GM21390 (cell line): Measurements from ENCODE around the gene ME3.
A peak's percentile ranks its signal among the peaks of the same experiment; 100 is the strongest.
"Not testable (repeated sequence)": the region's sequence is repeated elsewhere in the genome, so short reads cannot be mapped to it uniquely, and the experiment has no call there.

ENCODE experiments used
- ATAC-seq: cut with Tn5 transposase; IDR thresholded peaks from one replicate; pipeline ENCODE4 v1.9.1; 2021; ENCODE audit not compliant: unreplicated experiment

The ME3 gene

DNA sequence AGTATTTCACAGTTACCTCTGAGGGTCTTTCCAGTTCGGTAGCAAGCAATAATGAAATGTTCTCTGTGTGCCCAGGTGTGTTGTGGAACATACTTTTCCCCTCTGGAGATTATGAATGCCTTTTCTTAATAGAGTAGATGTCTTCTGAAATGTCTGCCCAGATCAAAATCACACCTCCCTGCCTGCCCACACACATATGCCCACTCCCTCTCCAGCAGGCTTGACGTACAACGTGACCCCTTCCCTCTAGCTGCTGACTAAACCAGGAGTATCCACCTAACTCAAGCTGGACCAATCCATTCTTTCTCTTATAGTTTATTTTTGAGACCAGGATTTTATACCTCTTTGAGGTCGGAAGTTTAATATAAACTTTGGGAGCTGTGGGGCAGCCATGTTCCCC lies 48.7 kb downstream of the ME3 start:
- ATAC-seq, result no peak

DNA sequence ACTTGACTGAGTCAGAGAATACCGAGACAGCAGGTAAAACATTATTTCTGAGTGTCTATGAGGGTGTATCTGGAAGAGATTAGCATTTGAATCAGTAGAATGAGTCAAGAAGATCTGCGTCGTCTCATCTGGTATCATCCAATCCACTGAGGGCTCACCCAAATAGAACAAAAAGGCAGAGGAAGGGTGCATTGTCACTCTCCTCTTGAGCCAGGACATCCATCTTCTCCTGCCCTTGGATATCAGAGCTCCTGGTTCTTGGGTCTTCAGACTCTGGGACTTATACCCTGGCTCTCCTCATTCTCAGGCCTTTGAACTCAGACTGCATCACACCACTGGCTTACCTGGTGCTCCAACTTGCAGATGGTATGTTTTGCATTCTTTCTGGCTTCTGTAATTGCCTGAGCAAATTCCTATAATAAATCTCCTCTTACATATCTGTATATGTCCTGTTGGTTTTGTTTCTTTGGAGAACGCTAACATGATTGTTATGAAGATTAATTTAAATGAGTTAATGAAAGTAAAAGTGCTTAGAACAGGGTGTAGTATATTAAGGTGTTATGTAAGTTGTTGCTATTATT lies 49.3 kb downstream of the ME3 start:
- ATAC-seq, result no peak

DNA sequence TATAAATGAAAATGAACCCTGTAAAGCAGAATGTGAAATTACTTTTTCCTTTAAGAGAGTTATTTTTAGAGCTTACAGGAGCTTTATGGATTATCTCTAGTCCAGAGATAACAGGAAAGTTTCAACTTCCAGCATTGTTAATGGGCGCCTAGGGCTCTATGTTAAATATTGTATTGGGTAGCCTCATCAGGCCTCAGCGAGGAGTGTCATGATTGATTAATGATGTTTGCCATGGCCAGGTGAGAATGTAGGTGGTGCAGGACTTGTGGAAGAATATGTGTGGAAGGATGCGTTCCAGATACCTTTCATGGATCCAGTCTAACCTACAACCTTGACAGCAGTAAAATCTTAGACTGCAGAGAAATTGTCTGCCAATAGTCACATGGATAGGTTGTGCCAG lies 50.6 kb downstream of the ME3 start:
- no peak for ATAC-seq

DNA sequence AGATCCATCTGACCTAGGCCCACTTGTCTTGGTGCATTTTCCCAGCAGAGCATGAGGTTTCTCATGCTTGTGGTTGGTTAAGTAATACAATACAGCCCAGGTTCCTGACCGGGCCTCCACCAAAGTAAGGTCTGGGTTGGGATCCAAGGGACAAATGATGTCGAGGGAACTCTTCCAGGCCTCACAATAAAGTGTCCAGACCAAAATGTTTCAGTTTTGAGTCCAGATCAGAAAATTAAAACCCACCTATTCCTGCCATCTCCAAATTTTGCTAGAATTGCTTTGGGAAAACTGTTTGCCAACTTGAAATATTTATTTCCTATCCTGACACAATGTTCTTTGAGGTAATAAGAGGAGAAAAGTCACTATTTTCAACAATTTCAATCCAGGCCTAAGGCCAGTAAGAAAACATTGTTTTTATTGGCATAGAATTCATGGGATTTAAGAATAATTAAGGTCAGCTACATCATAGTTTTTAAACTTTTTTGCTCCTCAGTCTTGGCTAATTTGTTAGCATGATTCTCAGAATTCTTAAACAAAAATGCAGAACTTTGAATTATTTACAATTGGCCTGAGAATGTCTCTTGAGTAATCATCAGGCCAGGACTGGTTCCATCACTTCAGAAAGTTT lies 51.4 kb downstream of the ME3 start:
- no peak for ATAC-seq

DNA sequence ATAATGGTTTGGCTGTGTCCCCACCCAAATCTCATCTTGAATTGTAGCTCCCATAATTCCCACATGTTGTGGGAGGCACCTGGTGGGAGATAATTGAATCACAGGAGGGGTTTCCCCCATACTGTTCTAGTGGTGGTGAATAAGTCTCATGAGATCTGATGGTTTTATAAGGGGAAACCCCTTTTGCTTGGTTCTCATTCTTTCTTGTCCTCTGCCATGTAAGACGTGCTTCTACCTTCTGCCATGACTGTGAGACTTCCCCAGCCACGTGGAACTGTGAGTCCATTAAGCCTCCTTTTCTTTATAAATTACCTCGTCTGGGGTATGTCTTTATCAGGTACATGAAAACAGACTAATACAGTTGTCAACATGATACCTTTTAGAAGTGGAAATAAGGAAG lies 53.0 kb downstream of the ME3 start:
- not testable (repeated sequence) for ATAC-seq

DNA sequence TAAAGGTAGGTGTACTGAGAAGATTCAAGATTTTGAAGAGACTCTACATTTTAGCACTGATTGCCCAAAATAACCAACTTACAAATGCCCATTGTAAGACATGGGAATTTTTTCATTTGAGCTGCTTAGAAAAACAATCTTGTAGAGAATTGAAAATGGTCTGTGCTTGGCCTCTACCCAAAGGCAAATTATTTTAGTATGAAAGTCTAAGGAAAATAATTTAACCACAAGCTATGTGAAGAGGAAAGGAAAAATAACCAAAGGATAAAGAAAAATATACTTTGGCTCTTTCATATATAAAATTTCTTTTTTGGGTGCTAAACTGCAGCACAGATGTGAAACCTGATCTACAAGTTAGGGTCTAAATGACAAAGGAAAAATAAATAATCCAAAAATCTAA lies 54.9 kb downstream of the ME3 start:
- no peak for ATAC-seq

DNA sequence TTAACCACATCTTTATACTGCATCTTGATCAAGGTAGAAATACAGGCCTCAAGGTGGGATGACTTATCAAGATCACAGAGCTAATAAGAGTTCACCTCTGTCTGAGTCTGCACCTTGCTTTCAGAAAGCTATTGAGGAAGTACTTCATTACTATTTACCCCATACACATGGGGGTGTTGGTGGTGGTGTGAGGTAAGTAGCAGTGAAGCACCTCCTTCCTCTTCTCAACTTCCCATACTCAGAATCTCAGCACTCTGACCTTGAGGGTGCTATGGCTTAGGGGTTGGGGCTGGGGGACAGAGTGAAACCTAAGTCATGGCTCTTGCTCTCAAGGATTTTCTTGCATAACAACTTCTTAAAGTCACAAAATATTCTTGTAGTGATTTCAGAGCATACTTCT lies 56.9 kb downstream of the ME3 start:
- no peak for ATAC-seq

DNA sequence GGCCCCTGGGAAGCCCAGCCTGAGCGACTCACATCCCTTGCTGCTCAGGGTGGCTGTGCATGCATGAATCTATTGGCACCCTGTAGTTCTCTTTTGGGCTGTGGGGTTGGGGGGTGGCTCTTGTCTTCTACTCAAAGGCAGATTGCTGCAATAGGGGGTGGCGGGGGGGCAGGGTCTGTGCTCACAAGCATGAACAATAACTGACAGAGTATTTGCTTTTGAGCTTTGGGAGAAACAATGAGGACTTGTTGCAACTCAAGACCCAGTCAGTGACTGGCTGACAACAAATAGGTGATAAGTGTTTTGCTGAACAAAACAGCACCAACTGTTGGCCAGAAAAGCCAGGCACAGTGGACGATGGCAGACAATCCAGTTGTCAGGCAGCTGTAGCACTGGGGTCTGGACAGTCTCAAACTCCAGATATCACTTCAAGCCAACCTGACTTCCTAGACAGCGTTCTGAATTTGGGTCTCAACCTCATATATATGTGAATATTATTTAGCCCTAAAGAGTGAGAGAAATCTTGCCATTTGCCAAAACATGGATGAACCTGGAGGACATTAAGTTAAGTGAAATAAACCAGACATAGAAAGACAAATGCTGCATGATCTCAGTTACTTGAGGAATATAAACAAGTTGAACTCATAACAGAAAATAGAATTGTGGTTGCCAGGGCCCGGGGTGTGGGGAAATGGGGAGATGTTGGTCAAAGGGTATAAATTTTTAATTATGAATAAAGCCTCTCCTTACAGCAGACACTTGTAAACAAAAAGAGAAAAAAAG lies 61.7 kb downstream of the ME3 start:
- no peak for ATAC-seq

DNA sequence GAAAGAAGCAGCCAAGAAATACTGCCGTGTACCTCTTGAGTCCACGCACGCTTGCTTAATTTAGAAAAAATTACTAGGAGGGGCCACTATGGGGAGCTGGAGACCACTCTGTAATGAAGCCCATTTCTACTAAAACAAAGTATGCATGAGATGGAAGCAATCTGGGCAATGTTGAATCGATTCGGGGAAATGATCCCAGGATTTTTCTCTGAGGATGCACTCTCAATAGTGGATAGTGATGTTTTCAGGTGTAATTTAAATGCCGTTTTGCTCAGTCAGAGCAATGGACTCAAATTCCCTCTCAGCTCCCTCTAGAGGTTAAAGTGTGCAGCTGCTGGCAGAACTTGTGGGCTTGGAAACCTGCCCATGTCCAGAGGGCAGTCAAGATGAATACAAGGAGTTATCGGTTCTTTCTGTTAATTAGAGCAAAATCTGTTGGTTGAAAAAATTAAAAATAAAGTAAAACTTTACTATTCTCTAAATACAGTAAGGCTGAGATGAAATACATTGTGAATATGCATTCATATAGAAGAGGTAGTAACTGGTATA lies 64.1 kb downstream of the ME3 start:
- ATAC-seq, result peak; percentile 95

DNA sequence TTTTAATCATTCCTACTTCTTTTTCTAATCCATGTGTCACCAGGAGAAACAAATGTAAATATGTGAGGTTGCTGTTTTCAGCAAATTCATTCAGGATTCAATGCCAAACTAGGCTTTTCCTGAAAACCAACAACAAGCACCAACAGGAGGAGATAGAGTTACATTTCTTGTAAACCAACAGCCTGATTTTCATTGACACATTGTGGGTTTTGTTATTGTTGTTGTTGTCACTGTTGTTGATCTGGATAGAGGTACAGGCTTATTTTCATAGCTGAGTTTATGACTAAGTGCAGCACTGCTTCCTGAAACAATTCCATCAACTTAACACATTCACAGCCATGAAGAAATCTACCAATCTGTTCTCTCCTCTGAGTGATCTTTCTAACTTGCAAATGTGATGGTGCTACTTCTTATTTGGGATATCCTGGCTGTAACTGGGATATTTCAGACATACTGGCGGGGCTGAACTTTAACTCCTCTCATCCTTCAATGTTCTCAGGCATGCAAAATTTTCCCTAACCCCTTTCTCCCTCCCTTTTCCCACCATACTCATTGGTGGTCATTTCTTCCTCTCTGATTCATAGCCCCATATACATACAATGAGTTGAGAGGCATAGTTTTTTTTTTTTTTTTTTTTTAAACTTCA lies 65.5 kb downstream of the ME3 start:
- ATAC-seq, result no peak

DNA sequence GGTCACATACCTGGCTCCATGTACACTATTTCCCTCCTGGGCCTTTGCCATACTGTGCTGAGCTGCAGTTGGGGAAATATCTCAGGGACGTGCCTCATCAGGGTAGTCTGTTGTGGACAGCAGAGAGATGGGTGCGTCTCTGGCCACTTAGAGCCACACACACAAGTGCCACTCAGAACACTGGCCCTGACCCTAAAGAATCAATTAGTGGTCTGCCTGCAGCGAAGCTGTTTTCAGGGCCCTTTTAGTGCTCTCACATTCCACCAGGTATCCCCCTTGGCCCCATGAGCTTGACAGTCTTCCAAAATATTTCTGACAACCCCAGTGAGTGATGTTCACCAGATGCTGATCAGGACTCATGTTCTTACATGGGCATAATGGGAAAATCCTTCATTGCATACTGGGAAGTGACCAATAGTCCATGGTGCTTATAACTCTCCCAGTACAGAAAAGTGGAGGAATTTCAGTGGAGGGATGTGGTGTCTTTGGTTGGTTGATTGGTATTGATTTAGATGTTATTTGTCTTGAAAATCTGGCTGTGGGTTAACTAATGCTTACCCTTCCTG lies 66.1 kb downstream of the ME3 start:
- no peak for ATAC-seq

DNA sequence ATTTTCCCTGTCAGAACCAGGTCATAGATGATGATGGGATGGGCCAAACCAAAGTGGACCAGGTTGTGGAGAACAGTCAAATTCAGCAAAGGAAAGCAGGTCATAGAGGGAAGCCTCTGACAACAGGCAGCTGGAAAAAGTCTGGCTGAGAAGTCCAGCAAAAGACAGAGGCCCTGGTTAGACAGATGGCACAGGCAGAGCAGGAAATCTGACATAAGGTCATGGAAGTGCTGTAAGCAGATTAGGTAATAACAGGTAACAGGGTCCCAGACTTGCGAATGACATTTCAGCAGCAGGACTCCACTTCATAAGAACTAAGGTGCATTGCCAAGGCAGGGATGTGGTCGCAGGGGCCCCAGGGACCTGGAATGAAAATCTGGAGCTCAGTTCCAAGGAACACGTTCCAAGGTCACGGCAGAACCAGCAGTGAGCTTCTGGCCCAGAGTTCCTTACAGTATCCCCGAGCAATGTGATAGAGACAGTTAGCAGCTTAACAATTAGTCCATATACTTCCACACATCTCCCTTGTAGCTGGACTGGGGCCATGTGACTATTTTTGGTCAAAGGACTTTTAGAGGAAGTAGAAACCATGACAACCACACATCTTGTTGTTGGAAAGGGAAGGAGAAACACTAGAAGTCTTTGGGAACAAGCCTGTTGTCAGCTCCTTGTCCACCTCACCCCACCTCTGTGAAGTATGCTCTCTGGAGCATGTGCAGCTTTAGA lies 75.4 kb downstream of the ME3 start:
- no peak for ATAC-seq

DNA sequence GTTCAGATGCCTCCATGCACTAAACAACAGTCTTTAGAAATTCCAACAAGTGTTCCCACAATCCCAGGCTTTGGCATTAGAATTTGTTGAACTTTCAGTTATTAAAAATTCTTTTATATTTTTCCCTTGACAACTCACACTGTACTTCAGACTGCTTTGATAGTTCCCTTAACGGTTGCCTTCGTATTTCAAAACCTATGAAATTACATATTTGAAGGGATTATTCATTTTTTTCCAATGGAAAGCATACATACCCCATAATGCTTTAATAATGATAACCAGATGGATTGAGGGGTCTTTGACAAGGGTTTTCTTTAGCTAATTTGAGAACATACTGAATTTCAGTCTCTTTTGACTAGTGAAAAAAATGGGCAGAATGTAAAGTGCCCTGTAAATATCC lies 76.5 kb downstream of the ME3 start:
- ATAC-seq, result no peak

DNA sequence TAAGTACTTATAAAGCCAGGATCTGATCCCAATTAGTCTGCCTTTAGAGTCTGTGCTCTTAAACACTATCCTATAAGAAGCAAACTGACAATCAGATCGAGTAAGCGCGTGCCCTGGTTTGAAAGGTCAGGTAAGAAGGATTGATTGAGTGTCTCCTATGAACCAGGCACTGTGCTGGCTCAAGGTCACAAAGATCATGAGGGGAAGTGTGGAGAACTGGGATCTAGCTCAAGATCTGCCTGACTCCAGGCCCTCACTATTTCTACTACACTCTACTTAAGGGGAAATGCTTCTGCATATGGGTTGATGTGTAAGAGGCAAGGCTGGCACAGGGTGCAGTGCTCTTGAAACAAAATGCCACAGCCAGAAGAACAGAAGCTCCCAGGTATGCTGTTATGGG lies 77.0 kb downstream of the ME3 start:
- no peak for ATAC-seq

DNA sequence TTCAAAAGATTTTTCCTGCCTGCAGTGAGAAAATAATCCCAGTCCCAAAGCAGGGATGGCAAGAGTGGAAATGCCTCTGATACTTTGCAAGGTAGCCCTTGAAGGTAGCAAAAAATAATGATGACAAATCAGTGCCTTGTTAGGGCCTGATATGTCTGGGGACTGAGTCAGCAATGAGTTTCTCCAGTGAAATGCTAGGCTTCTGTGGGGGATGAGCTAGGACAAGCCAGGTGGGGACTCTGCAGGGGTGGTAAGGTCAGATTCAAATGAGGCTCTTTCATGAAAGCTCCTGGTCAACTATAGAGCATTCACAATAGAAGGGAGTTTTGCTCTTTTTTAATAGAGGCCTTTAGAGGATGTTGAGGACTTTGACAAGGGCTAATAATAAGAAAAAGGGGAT lies 77.7 kb downstream of the ME3 start:
- ATAC-seq, result no peak

DNA sequence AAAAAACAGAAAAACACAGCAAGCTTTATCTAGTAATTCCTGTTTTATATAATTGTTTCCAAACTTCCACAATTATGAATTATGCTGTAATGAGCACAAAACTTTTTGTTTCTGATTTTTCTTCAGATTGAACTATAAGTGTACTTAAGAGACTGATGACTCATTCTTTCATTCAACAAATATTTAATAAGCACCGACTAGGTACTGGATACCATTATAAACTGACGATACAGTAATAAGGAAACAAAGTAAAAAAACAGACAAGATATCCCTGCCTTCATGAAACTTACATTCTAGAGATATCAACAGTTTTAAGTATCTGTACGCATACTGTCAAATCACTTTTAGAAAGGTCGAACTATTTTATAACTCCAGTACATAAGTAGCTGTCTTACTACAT lies 78.6 kb downstream of the ME3 start:
- no peak for ATAC-seq

DNA sequence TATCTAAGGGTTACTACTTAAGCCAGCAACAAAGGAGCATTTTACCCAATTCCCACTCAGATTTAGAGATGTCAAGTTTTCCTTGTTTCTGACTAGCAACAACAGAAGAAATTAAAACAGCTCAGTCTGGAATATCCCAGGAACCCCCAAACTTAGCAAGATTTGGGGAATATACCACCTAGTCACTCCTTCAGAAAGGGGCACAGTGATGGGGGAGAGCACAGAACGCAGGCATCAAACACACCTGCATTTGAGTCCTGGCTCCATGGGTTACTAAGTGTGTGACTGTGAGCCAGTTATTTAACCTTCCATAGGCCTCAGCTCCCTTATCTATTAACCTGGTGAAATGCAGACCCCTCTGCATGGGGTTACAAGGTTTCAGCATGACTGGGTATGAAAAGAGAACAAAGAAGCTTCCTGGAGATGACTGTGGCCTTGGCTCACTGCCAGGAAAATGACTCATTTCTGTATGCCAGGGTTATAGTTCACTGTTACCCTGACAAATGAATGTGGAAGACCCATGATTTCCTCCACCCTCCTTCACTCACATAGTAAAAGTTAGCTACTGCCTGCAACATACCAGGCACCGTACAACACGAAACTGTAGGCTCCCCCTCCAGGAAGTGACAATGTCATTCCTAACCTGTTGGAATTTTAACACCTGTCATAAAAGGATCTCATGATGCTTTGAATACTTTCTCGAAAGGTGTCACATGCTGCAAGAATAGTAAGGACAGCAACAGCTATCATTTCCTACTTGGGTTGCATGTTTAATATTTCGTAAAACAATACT lies 79.6 kb downstream of the ME3 start:
- peak; percentile 97 for ATAC-seq

DNA sequence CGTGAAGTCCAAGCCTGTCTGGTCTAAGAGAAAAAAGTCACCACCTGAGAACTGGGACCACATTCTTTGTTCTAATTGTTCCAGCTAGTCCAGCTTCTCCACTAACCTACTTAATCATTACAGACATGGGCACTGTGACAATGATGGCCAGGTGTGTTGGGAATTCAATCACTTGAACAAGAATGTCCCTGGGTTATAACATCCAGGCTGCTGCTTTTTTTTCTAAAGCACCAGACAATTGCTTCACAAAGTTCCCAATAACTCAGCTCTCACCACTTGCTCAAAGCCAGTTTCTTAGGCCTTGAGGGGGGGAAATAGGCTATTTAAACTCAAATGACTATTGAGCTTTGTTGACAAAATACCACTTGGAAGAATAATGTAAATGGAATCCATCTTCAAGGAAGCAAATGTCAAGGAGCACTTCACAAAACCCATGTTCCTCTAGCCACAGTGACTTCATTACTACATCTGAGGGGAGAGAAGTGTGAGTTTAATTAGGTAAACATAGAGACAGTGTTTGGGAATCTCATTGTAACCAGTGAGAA lies 80.3 kb downstream of the ME3 start:
- ATAC-seq, result no peak

DNA sequence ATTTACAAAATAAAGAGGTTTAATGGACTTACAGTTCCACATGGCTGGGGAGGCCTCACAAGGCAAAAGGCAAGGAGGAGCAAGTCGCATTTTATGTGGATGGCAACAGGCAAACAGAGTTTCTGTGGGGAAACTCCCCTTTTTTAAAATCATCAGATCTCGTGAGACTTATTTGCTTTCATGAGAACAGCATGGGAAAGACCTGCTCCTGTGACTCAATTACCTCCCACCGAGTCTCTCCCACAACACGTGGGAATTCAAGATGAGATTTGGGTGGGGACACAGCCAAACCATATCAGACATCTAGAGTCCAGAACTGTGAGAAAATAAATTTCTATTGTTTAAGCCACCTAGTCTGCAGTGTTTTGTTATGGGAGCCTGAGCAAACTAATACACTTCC lies 80.8 kb downstream of the ME3 start:
- no peak for ATAC-seq
